HTERT RPE-1 (cell line): ENCODE measurements around the gene LMX1A.

Experiments used
- in situ Hi-C: fragments of 300-500 bp; cut with MboI; formaldehyde crosslinking; loops from 4 replicates; pipeline ENCODE4 v1.14.3; 2020; ENCODE audit warnings: low sequenced_read_pairs

The LMX1A gene

GRCh38 chr1:165367375-165367993 is 11.0 kb upstream of the LMX1A start:
- in situ Hi-C loops: no loop called here

- in situ Hi-C loops: no loop called here
These were observed 8.8 kb upstream of the LMX1A start for GRCh38 chr1:165365341-165365740.

- in situ Hi-C loops: no loop called here
These were observed 8.1 kb upstream of the LMX1A start for GRCh38 chr1:165364568-165365133.

GRCh38 chr1:165356876-165357275 is 361 bp upstream of the LMX1A start:
- in situ Hi-C loops: no loop called here

GRCh38 chr1:165355139-165355976 is 1.2 kb downstream of the LMX1A start:
- in situ Hi-C loops: no loop called here

GRCh38 chr1:165354739-165355138 is 1.8 kb downstream of the LMX1A start:
- in situ Hi-C loops: no loop called here

GRCh38 chr1:165353731-165354671 is 2.5 kb downstream of the LMX1A start:
- in situ Hi-C loops: no loop called here

- in situ Hi-C loops: no loop called here
These were observed 3.8 kb downstream of the LMX1A start for GRCh38 chr1:165352442-165353293.

- in situ Hi-C loops: no loop called here
These were observed 4.6 kb downstream of the LMX1A start for GRCh38 chr1:165351863-165352441.

- in situ Hi-C loops: no loop called here
These were observed 5.7 kb downstream of the LMX1A start for GRCh38 chr1:165350840-165351239.

GRCh38 chr1:165345502-165345901 is 11.0 kb downstream of the LMX1A start:
- in situ Hi-C loops: no loop called here

- in situ Hi-C loops: no loop called here
These were observed 11.8 kb downstream of the LMX1A start for GRCh38 chr1:165344736-165345135.

- in situ Hi-C loops: no loop called here
These were observed 12.3 kb downstream of the LMX1A start for GRCh38 chr1:165344198-165344597.

GRCh38 chr1:165342587-165342986 is 13.9 kb downstream of the LMX1A start:
- in situ Hi-C loops: no loop called here

GRCh38 chr1:165342168-165342567 is 14.3 kb downstream of the LMX1A start:
- in situ Hi-C loops: no loop called here

GRCh38 chr1:165339164-165339563 is 17.4 kb downstream of the LMX1A start:
- in situ Hi-C loops: no loop called here

GRCh38 chr1:165330483-165330882 is 26.0 kb downstream of the LMX1A start:
- in situ Hi-C loops: no loop called here

- in situ Hi-C loops: no loop called here
These were observed 27.4 kb downstream of the LMX1A start for GRCh38 chr1:165329104-165329503.

- in situ Hi-C loops: no loop called here
These were observed 28.4 kb downstream of the LMX1A start for GRCh38 chr1:165328136-165328535.

GRCh38 chr1:165327538-165327937 is 29.0 kb downstream of the LMX1A start:
- in situ Hi-C loops: no loop called here
